ENCODE measurements around the gene MOV10L1. TPM values are rescaled to one million over a fixed set of nuclear protein-coding genes. Genes with fewer than 3 reads are reported as not detected.

The MOV10L1 gene
- total and polyA plus RNA-seq, 2 experiments from 2014 or later: 0.73 to 1.8 TPM

DNA sequence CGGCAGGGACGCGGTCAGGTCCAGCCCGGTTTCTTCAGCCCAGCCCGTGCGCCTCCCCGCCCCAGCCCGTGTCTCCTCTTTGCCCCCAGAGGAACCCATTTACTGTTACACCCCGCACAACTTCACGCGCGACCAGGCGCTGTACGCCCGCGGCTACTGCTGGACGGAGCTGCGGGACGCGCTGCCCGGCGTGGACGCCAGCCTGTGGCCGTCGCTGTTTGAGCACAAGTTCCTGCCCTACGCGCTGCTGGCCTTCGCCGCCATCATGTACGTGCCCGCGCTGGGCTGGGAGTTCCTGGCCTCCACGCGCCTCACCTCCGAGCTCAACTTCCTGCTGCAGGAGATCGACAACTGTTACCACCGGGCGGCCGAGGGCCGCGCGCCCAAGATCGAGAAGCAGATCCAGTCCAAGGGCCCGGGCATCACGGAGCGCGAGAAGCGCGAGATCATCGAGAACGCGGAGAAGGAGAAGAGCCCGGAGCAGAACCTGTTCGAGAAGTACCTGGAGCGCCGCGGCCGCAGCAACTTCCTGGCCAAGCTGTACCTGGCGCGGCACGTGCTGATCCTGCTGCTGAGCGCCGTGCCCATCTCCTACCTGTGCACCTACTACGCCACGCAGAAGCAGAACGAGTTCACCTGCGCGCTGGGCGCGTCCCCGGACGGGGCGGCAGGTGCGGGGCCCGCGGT lies 87.2 kb downstream of the MOV10L1 start:
- Mint-ChIP-seq H3K27ac (no peak overlapping the region), H3K27me3 (ENCODE audit: insufficient read depth, low read depth, poor library complexity) (peaks cover 10% of the 10 kb centered on the region), H3K9me3 (no peaks in the 10 kb centered on the region), H3K36me3 (ENCODE audit: low read depth) (peaks cover 4% of the 10 kb centered on the region; the same call in 1 of the 3 replicates), H3K4me1 (peaks cover 2% of the 10 kb centered on the region; the same call in 1 of the 3 replicates), H3K4me3 (no peak overlapping the region)
- no peaks in the 10 kb centered on the region for H4K20me1 ChIP-seq (replicated peaks; ENCODE audit: insufficient read depth)
- ATAC-seq: no peak
- no peaks in the 10 kb centered on the region for H3F3A ChIP-seq (replicated peaks; ENCODE audit: low read depth)
- TF ChIP-seq, protein P1, sequence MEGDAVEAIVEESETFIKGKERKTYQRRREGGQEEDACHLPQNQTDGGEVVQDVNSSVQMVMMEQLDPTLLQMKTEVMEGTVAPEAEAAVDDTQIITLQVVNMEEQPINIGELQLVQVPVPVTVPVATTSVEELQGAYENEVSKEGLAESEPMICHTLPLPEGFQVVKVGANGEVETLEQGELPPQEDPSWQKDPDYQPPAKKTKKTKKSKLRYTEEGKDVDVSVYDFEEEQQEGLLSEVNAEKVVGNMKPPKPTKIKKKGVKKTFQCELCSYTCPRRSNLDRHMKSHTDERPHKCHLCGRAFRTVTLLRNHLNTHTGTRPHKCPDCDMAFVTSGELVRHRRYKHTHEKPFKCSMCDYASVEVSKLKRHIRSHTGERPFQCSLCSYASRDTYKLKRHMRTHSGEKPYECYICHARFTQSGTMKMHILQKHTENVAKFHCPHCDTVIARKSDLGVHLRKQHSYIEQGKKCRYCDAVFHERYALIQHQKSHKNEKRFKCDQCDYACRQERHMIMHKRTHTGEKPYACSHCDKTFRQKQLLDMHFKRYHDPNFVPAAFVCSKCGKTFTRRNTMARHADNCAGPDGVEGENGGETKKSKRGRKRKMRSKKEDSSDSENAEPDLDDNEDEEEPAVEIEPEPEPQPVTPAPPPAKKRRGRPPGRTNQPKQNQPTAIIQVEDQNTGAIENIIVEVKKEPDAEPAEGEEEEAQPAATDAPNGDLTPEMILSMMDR (conservative IDR thresholded peaks at IDR 0.05; ENCODE audit: low read depth in 2 of 2): no peak
- TF ChIP-seq, protein P2, sequence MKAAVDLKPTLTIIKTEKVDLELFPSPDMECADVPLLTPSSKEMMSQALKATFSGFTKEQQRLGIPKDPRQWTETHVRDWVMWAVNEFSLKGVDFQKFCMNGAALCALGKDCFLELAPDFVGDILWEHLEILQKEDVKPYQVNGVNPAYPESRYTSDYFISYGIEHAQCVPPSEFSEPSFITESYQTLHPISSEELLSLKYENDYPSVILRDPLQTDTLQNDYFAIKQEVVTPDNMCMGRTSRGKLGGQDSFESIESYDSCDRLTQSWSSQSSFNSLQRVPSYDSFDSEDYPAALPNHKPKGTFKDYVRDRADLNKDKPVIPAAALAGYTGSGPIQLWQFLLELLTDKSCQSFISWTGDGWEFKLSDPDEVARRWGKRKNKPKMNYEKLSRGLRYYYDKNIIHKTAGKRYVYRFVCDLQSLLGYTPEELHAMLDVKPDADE (IDR thresholded peaks at IDR 0.05): no peak
- H3K27me3 ChIP-seq (ENCODE audit: insufficient read depth): no peaks in the 10 kb centered on the region
- DNase-seq (ENCODE audit: low spot score): peak; percentile 24
- no peak overlapping the region for H3K27ac ChIP-seq (ENCODE audit: low read depth)
- no peaks in the 10 kb centered on the region for H3K4me1 ChIP-seq (ENCODE audit: insufficient read depth)
- H2AFZ ChIP-seq: no peak overlapping the region
- H3K4me3 ChIP-seq: no peak overlapping the region
- no peak overlapping the region for H3K4me2 ChIP-seq
- H3K79me2 ChIP-seq (replicated peaks; ENCODE audit: insufficient read depth): no peaks in the 10 kb centered on the region
- no peaks in the 10 kb centered on the region for H3K9me2 ChIP-seq (ENCODE audit: insufficient read depth)
- no peaks in the 10 kb centered on the region for H3K36me3 ChIP-seq (ENCODE audit: insufficient read depth)

DNA sequence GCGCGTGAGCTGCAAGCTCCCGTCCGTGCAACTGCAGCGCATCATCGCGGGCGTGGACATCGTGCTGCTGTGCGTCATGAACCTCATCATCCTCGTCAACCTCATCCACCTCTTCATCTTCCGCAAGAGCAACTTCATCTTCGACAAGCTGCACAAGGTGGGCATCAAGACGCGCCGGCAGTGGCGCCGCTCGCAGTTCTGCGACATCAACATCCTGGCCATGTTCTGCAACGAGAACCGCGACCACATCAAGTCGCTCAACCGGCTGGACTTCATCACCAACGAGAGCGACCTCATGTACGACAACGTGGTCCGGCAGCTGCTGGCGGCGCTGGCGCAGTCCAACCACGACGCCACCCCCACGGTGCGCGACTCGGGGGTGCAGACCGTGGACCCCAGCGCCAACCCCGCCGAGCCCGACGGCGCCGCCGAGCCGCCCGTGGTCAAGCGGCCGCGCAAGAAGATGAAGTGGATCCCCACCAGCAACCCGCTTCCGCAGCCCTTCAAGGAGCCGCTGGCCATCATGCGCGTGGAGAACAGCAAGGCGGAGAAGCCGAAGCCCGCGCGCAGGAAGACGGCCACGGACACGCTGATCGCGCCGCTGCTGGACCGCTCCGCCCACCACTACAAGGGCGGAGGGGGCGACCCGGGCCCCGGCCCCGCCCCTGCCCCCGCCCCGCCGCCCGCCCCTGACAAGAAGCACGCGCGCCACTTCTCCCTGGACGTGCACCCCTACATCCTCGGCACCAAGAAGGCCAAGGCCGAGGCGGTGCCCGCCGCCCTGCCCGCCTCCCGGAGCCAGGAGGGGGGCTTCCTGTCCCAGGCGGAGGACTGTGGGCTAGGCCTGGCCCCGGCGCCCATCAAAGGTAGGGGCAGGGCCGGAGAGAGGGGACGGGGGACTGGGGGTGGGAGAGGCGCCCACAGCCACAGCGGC lies 88.0 kb downstream of the MOV10L1 start:
- Histone ChIP-seq H3K27ac (ENCODE audit: low read depth) (no peak overlapping the region), H3K9me2 (ENCODE audit: insufficient read depth) (no peaks in the 10 kb centered on the region), H3K79me2 (replicated peaks; ENCODE audit: insufficient read depth) (no peaks in the 10 kb centered on the region), H3K4me1 (ENCODE audit: insufficient read depth) (no peaks in the 10 kb centered on the region), H3K27me3 (ENCODE audit: insufficient read depth) (no peaks in the 10 kb centered on the region), H3F3A (replicated peaks; ENCODE audit: low read depth) (no peaks in the 10 kb centered on the region), H3K36me3 (ENCODE audit: insufficient read depth) (no peaks in the 10 kb centered on the region), H3K4me3 (peak overlapping the region; percentile 26; the same call in 1 of the 2 replicates), H4K20me1 (replicated peaks; ENCODE audit: insufficient read depth) (no peaks in the 10 kb centered on the region), H2AFZ (no peak overlapping the region), H3K4me2 (peak overlapping the region; percentile 51; the same call in 1 of the 2 replicates)
- Mint-ChIP-seq H3K27ac (no peak overlapping the region), H3K4me3 (no peak overlapping the region; the same call in 2 of the 3 replicates), H3K27me3 (ENCODE audit: insufficient read depth, low read depth, poor library complexity) (peaks cover 13% of the 10 kb centered on the region), H3K9me3 (no peaks in the 10 kb centered on the region), H3K36me3 (ENCODE audit: low read depth) (peaks cover 4% of the 10 kb centered on the region; the same call in 1 of the 3 replicates), H3K4me1 (peaks cover 2% of the 10 kb centered on the region; the same call in 1 of the 3 replicates)
- TF ChIP-seq, protein P3, sequence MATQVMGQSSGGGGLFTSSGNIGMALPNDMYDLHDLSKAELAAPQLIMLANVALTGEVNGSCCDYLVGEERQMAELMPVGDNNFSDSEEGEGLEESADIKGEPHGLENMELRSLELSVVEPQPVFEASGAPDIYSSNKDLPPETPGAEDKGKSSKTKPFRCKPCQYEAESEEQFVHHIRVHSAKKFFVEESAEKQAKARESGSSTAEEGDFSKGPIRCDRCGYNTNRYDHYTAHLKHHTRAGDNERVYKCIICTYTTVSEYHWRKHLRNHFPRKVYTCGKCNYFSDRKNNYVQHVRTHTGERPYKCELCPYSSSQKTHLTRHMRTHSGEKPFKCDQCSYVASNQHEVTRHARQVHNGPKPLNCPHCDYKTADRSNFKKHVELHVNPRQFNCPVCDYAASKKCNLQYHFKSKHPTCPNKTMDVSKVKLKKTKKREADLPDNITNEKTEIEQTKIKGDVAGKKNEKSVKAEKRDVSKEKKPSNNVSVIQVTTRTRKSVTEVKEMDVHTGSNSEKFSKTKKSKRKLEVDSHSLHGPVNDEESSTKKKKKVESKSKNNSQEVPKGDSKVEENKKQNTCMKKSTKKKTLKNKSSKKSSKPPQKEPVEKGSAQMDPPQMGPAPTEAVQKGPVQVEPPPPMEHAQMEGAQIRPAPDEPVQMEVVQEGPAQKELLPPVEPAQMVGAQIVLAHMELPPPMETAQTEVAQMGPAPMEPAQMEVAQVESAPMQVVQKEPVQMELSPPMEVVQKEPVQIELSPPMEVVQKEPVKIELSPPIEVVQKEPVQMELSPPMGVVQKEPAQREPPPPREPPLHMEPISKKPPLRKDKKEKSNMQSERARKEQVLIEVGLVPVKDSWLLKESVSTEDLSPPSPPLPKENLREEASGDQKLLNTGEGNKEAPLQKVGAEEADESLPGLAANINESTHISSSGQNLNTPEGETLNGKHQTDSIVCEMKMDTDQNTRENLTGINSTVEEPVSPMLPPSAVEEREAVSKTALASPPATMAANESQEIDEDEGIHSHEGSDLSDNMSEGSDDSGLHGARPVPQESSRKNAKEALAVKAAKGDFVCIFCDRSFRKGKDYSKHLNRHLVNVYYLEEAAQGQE (IDR thresholded peaks at IDR 0.05; ENCODE audit: unreplicated experiment): no peak
- TF ChIP-seq, protein P4, sequence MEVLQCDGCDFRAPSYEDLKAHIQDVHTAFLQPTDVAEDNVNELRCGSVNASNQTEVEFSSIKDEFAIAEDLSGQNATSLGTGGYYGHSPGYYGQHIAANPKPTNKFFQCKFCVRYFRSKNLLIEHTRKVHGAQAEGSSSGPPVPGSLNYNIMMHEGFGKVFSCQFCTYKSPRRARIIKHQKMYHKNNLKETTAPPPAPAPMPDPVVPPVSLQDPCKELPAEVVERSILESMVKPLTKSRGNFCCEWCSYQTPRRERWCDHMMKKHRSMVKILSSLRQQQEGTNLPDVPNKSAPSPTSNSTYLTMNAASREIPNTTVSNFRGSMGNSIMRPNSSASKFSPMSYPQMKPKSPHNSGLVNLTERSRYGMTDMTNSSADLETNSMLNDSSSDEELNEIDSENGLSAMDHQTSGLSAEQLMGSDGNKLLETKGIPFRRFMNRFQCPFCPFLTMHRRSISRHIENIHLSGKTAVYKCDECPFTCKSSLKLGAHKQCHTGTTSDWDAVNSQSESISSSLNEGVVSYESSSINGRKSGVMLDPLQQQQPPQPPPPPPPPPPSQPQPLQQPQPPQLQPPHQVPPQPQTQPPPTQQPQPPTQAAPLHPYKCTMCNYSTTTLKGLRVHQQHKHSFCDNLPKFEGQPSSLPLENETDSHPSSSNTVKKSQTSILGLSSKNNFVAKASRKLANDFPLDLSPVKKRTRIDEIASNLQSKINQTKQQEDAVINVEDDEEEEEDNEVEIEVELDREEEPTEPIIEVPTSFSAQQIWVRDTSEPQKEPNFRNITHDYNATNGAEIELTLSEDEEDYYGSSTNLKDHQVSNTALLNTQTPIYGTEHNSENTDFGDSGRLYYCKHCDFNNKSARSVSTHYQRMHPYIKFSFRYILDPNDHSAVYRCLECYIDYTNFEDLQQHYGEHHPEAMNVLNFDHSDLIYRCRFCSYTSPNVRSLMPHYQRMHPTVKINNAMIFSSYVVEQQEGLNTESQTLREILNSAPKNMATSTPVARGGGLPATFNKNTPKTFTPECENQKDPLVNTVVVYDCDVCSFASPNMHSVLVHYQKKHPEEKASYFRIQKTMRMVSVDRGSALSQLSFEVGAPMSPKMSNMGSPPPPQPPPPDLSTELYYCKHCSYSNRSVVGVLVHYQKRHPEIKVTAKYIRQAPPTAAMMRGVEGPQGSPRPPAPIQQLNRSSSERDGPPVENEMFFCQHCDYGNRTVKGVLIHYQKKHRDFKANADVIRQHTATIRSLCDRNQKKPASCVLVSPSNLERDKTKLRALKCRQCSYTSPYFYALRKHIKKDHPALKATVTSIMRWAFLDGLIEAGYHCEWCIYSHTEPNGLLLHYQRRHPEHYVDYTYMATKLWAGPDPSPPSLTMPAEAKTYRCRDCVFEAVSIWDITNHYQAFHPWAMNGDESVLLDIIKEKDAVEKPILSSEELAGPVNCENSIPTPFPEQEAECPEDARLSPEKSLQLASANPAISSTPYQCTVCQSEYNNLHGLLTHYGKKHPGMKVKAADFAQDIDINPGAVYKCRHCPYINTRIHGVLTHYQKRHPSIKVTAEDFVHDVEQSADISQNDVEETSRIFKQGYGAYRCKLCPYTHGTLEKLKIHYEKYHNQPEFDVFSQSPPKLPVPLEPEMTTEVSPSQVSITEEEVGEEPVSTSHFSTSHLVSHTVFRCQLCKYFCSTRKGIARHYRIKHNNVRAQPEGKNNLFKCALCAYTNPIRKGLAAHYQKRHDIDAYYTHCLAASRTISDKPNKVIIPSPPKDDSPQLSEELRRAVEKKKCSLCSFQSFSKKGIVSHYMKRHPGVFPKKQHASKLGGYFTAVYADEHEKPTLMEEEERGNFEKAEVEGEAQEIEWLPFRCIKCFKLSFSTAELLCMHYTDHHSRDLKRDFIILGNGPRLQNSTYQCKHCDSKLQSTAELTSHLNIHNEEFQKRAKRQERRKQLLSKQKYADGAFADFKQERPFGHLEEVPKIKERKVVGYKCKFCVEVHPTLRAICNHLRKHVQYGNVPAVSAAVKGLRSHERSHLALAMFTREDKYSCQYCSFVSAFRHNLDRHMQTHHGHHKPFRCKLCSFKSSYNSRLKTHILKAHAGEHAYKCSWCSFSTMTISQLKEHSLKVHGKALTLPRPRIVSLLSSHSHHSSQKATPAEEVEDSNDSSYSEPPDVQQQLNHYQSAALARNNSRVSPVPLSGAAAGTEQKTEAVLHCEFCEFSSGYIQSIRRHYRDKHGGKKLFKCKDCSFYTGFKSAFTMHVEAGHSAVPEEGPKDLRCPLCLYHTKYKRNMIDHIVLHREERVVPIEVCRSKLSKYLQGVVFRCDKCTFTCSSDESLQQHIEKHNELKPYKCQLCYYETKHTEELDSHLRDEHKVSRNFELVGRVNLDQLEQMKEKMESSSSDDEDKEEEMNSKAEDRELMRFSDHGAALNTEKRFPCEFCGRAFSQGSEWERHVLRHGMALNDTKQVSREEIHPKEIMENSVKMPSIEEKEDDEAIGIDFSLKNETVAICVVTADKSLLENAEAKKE (CRISPR knock-in tag; IDR thresholded peaks at IDR 0.05): no peak
- no peak for TF ChIP-seq NANOG (IDR thresholded peaks at IDR 0.05; ENCODE audit: borderline replicate concordance)
- peak; percentile 39 for ATAC-seq
- DNase-seq (ENCODE audit: low spot score): peak; percentile 56

Data from GM23338 (cell line).